Stimulated activated CD4-positive, alpha-beta T cell treated with anti-CD3 and anti-CD28 coated beads, TNF-alpha, amount 100 ng/mL, for 4 hours (primary cell): ENCODE results near the gene FOXL2NB.

Experiments
- DNase-seq, 3 experiments: peaks; one replicate each; pipeline ENCODE4 v3.0.0-alpha.2; 2020; ENCODE audit warnings: low read depth in 3 of 3

Gene FOXL2NB

DNA sequence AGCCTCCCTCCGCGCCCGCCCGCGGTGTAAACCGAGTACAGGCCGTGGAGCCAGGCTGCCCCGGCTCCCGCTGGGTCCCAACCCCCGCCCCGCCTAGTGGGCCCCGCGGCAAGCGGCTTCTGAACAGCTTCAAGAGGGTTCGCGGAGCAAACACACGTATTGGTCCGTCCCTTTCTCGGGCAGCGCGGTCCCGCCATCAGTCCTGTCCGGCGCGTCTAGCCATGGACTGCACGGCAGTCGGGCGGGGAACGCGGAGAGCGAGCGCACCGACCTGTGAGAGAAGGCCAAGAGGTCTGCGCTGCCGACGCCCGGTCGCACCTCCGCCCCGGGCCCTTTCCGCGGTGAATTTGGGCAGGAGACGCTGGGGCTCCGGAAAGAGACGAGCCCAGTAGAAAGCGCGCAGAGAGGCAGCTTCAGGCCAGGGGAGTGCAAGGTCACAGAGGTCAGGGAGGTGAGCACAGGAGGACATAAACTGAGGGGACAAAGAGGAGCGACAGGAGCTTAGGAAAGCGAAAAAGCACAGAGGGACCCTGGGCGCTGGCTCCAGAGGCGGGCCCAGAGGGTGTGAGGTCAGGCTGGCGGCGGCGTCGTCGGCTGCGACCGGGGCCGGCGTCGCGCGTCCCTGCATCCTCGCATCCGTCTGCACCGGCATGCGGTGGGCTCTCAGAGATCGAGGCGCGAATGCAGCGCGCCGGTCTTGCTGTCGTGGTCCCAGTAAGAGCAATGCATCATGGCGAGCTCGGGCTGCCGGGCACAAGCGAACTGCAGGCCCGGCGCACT is 1.9 kb upstream of the FOXL2NB start:
- DNase-seq = no peak

DNA sequence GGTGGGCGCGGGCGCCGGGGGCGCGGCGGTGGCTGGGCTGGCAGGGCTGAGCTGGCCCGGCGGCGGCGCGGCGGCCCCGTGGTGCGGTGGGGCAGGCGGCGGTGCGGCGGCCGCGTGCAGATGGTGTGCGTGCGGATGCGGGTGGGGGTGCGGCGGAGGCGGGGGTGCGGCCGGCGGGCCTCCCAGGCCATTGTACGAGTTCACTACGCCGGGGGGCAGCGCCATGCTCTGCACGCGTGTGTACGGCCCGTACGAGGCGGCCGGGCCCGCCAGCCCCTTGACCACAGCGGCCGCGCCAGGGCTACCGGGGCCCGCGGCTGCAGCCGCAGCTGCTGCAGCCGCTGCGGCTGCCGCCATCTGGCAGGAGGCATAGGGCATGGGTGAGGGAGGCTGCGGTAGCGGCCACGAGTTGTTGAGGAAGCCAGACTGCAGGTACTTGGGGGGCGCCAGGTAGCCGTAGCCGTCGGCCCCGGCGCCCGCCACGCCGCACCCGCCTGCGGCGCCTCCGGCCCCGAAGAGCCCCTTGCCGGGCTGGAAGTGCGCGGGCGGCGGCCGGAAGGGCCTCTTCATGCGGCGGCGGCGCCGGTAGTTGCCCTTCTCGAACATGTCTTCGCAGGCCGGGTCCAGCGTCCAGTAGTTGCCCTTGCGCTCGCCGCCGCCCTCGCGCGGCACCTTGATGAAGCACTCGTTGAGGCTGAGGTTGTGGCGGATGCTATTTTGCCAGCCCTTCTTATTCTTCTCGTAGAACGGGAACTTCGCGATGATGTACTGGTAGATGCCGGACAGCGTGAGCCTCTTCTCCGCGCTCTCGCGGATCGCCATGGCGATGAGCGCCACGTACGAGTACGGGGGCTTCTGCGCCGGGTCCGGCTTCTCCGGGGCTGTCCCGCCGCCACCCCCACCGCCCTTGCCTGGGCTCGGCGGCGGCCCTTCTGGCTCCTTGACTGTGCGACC is 1.0 kb upstream of the FOXL2NB start:
- no peak for DNase-seq

DNA sequence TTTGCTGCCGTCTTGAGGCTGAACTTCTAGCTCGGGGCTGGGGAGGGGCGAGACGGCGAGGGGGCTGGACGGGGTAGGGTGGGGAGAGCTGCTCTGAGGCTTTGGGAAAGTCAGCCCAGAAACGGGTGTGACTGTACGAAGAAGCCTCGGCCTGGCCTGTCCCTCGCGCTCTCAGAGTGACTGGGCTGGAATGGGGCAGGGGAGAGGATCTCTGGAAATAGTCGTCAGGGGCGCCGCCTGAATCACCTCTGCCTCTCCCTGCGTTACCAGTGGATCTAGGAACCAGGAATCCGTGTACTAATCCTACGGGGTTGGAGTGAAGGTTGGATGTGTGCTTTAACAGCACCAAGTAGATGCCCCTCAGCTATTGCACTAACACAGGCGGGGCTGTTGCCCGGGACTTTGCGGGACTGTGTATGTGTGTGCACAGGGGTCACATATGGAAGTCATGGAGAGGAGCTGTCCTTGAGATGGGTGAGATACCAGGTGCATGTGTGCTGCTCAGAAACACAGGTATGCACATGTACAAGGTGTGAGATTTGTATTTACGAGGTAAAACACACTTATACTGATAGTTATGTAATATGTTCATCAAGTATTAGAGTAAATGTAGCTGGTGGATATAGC is 591 bp downstream of the FOXL2NB start:
- DNase-seq = no peak

DNA sequence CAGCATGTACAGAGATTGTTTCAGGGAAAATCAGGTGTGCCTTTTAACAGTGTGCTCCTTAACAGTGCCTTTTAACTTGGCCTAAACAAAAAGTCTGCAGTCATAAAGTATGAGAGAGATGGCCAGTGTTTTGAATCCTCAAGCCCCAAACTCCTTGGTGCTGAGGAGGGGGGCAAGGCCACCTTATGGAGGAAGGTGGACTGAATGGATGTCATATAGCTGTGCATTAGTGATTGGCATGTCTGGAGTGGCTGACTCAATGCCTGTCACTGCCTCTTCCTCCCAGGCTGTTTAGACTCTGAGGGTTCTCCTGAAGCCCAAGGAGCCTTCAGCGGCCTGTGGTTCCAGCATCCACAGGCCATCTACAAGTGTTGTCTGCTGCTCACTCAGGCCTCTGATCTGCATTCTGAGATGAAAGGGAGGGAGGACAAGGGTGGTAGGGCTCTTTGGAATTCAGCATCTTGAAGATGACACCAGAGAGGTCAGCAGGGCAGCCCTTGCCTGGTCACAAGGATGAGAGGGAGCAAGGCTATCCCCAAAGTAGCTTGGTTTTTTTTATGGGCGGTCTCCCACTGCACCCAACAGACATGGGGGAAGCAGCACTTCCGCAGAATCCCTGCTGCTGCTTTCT is 1.5 kb downstream of the FOXL2NB start:
- no peak for DNase-seq

DNA sequence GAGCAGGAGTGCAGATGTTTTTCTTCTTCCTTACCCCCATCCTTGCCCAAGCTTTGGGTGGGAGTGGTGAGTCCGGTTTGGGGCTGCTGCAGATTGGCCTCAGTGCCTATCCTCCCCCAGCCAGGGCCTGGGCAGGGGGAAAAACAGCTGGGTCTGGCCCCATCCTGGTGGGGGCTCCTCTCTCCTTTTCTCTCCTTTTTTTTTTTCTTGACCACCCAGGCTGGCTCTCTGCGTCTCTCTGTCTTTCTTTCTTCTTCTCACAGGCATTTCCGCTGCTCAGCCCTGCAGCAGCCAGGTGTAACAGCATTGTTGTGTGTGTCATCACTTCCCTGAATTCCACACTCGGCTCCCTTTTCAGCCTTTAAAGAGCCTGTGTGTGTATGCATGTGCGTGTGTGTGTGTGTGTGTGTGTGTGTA is 2.0 kb downstream of the FOXL2NB start:
- no peak for DNase-seq

DNA sequence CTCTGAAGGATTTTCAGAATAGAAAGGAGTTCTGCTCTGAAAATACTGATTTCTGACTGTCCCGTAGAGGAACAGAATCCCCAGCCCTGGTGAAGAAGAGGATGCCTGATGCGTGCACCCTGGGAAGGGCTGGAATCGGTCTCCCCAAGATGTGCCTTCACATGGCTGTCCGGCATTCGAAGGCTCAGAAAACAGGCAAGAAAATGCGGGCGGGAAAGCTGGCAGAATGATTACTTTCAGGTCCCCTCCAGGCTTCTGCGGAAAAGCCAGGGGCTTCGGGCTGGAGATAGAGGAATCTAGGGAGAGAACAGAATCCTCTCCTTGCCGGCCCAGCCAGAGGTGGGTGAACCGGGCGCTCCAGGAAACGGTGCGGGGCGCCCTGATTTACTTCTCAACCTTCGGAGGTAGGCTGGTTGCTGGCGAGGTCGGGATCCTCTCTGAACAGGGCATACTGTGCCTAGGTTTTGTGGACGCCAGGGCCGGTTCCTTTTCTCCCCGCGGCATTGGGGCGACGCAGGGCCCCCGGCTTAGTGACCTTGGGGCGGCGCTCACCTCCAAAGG is 2.5 kb downstream of the FOXL2NB start:
- DNase-seq = no peak

DNA sequence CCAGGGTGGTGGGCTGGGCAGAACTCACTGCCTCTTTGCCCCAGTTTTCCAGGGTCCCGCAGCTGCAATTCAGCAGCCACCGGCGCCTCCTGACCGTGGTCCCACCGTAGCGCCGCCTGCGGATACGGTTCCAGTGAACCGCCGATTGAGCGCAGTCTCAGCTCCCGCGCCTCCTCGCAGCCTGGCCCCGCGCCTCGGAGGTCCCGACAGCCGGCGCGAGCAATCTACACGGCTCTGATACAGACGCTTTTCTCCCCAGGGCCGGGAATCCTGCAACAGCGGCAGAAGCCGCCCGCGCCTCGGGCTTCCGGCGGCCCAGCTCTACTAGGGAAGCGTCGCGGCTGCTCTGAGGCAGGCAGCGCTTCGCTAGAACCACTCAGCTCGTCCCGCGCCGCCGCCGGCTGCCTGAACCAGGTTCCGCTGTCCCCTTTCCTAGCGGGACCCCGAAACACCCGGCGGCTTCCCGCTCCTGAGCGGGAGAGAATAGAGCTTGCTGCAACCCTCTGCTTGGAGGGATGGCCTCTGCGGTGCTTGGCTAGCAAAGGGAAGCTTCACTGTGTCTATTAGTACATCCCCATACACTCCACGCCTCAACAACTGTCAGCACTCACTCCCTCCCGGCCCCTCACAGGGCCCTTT is 3.1 kb downstream of the FOXL2NB start:
- no peak for DNase-seq

DNA sequence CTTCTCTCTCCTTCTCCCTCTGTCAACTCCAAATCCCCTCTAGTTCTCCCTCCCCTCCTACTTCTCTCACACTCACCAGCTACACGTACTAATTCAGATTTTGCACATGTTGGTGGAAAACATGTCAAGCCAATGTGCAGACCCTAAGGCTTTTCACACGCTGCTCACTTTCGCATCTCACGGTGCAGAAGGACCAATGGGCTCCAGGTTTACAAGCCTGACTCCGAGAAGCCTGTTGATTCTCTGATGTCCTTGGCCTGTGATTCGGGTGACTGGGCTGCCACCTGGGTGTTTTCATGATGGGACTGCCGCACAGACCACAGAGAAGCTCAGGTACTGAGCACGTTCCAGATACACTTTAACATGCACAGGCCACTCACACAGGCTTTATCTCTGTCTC is 3.7 kb downstream of the FOXL2NB start:
- no peak for DNase-seq

DNA sequence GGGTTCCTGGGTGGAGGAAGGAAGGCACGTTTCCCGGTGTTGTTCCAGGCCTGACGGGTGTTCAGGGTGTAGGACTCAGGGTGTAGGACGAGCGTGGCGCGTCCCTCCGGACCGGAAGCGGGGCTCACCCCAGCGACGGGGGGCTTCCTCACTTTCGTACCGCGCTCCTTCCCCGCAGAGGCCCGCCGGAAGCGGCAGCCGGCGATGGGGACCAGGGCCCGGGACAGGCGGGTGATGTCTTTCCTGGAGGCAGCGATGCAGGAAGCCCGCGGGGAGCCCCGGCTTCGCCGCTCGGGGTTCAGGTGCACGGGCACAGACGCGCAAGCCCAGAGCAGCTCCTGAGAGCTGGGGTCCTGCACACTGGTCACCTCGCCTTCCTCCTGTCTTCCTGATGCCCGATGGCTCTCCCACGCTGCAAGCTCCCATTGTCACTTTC is 13.4 kb downstream of the FOXL2NB start:
- DNase-seq = no peak

DNA sequence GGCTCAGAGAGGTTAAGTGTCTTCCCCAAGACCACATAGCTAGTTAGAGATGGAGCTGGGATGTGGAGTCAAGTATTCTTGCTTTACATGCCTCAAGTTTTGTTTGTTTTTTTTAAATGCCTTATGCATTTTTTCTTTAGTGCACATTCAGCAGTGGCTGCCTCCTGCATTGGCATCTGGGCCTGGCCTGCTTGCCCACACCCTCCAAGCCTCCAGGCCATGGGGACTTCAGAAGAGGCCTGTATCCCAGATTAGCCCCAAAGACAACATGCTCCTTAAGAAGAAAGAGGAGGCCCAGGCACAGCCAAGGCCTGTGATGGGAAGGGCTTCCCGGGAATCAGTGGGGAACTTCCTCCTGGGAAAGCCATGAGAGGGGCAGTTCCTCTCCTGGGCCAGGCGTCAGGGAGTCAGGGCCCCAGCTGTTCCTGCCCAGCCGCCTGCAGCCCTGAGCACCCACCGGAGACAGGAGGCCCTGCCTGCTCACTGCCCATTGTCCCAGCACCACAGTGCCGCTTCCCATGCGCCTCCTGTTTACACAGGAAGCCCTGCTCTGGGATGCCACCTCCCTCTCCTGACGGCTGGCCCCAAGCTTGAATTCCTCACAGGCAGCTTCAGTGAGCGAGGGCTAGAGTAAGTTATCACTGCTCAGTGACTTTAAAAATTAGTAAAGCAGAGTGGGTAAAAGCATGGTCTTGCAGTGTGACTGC is 16.0 kb downstream of the FOXL2NB start:
- no peak for DNase-seq

DNA sequence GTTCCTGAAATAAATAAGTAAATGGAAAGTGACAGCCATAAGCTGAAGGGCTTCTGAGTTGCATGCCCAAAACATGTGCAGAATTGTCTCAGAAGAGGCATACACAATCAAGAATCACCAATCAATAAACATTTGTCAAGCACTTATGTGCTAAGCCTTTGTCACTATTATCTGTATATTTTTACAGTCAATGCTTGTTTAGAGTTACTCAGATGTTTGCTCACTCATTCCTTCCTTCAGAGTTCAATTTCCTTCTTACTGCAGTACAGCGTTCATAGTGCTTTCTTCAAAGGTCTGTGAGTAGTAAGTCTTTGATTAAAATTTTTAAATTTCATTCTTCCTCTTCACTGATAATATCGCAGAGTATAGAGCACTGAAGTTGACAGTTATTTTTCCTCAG is 17.2 kb downstream of the FOXL2NB start:
- no peak for DNase-seq

DNA sequence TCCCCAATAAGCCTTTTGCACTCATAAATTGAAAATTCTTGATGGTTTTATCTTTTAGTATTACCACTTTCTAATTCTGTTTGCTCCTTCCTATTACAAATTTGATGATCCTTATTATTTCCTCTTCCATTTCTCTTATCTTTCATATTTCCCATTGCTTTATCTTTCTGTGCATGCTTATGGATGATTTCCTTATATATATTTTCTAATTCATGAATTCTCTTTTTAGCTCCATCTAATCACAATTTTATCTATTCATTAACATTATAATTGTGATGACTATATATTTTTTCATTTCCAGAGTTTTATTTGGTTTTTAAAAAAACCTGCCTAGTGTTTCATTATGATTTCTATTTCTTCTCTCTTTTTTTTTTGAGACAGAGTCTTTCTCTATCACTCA is 17.9 kb downstream of the FOXL2NB start:
- DNase-seq = no peak

DNA sequence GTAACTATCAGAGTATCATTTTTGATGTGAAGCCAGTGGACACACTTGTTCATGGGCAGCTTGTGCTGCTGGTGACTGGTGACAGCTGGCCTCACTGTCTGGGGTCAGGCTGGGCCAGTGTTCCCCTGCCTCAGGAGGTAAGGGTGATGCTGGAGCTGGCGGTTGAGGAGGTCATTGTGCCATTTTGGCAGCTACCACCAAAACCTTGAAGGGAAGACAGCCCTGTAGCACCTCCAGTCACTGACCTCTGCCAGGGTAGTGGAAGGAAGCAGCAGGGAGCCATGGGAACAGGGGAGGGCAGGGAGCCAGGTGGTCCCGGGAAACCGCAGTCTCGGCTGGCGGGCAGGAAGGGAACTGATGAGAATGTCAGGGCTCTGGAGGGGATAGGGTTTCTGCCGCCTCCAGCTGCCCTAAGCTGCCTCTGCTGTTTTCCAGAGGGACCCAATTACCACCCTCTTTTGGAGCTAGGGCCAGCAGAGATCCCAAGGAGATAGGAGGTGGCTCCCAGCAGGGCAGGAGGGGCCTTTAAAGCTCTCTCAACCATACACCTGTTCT is 24.8 kb downstream of the FOXL2NB start:
- DNase-seq = no peak

DNA sequence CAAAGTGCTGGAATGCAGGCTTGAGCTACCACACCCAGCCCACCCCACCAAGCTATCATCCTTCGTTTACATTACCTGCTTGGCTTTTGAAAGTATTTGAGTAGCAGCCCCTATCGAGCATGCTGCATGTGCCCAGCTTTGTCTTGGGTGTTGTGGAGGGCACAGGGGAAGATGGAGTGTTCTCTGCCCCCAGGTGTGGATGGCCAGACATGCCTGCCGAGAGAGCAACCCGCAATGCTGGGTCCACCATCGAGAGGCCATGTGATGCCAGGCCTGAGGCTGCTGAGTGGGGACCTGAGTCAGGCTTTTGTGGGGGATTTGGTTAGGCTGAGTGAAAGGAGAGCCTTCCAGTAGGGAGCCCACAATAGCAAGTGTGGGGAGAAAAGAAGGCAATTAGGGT is 25.9 kb downstream of the FOXL2NB start:
- no peak for DNase-seq

DNA sequence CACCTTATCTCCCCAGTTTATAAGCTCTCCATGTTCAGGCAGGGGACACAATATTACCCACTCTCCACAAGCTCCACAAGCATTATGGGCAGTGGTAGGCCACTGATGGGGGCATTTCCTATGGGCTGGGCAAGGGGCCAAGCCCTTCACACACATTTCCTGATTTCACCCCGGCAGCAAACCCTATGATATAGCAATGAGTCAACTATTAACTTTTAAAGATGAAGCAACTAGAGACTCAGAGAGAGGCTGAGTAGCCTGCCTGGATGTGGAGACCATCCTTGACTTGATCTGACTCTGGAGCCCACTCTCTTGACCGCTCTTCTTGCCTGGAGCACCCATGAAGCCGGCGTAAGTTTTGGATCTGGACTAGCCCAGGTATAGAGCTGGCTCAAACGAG is 27.4 kb downstream of the FOXL2NB start:
- no peak for DNase-seq

DNA sequence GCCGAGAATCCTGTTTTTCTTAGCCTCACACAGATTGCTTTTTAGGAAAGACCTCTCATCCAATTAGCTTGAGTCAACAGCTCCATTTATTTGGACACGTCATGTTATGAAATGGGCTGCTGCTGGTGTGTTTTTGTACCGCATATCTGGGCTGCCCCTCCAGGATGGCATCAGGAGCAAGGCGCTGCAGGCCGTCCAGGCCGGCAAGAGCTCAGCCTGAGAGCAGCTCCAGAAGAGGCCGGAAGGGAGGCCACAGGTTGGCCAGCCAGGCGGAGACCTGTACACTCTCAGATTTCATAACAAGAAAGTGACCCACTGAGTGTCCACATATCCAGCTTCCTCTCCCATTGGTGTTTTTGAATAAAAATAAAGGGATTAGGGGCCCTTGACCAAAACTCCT is 28.3 kb downstream of the FOXL2NB start:
- DNase-seq = no peak

DNA sequence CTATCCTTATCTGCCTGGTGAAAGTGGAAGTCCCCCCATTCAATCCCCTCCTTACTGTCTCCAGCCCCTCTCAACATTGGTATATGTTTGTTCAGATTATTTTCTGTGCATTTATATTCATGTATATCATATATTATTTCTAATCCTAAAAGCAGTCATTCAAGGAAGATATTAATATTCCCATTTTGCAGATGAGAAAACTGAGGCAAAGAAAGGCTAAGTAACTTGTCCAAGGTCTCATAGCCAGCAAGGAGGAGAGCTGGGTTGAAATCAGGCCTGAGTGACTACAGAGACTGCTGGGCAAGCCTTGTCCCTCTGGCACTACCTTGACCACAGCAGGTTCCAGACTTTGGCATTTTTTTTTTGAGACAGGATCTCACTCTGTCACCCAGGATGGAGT is 29.0 kb downstream of the FOXL2NB start:
- DNase-seq = no peak

DNA sequence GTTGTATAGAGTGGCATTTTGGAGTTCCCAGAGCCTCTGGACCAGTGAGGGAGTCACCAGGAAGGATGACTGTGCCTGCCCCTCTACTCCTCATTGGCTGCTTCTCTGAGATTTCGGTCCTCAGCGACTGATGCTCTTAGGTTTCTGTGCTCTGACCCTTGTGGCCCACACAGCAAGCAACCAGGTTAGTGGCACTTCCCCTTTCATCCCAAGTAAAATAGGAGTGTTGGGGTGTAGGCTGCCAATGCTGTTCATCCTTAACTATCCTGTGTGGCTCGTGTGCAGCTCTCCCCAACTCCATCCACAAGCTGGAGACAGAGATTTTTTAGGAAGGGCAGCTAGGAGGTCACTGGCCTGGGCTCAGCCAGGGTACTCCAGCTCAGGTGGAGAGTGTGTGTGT is 37.8 kb downstream of the FOXL2NB start:
- DNase-seq = no peak

DNA sequence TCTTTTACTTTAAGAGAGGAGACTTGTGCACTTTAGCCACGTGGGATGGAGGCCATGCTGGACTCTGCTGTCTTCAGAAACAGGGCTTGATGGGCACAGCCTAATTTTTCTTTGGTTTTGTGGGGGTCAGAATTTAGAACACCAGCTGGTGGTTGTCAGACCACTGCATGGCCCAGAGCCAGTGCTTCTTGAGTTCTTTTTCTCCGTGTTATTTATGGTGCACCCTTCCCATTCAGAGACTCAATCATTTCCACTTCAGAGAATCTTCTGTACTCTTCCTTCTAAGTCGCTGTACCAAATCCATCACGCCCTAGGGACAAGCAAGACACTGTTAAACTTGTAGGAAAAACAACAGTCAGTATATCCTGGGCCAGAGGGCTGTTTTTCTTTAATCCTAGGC is 38.9 kb downstream of the FOXL2NB start:
- no peak for DNase-seq

DNA sequence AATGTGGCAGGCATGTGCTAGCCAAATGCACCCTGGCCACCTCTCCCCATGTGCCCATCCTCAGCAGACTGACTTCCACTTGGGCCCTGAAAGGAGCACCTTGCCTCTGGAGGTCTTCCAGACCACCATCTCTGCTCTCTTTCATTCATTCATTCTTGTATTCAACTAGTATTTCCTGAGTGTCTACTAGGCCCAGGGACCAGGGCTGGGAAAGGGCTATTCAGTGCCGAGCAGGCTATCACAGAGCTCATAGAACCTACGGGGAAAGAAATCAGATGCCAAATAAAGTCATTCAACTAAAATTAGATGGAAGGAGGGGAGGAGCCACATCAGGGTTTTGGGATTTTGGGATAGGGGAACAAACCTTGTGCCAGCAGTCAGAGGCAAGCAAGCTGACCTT is 40.2 kb downstream of the FOXL2NB start:
- no peak for DNase-seq
